H9 (cell line): ENCODE results near the gene P2RX7. TPM values are rescaled to one million over a fixed set of nuclear protein-coding genes. Genes with fewer than 3 reads are reported as not detected.

ENCODE experiments used
- DNase-seq: peaks from one replicate; pipeline ENCODE4 v3.0.0-alpha.2; 2017
- H2AFZ ChIP-seq: one replicate; pipeline ENCODE4 v1.6.1; 2013; ENCODE audit warnings: mild to moderate bottlenecking, low read length, control low read depth, moderate library complexity
- H2AK5ac ChIP-seq: 2 replicates; pipeline ENCODE4 v1.6.1; 2013; ENCODE audit warnings: low read length, control low read depth, mixed read lengths; ENCODE audit not compliant: insufficient read length
- H2BK120ac ChIP-seq: one replicate; pipeline ENCODE4 v1.6.1; 2013; ENCODE audit warnings: low read depth, mild to moderate bottlenecking, low read length, control low read depth, inconsistent platforms; ENCODE audit not compliant: poor library complexity, severe bottlenecking
- H2BK12ac ChIP-seq: 2 replicates; pipeline ENCODE4 v1.6.1; 2013; ENCODE audit warnings: low read length, control low read depth, mixed read lengths, low read depth; ENCODE audit not compliant: insufficient read length
- H2BK15ac ChIP-seq: 2 replicates; pipeline ENCODE4 v1.6.1; 2013; ENCODE audit warnings: low read depth, low read length, control low read depth
- H2BK20ac ChIP-seq: one replicate; pipeline ENCODE4 v1.6.1; 2013; ENCODE audit warnings: low read depth, mild to moderate bottlenecking, low read length, control low read depth, inconsistent platforms; ENCODE audit not compliant: poor library complexity, severe bottlenecking
- H2BK5ac ChIP-seq: 2 replicates; pipeline ENCODE4 v1.6.1; 2013; ENCODE audit warnings: low read length, control low read depth, mixed read lengths; ENCODE audit not compliant: insufficient read length
- H3K14ac ChIP-seq: 2 replicates; pipeline ENCODE4 v1.6.1; 2013; ENCODE audit warnings: low read length, control low read depth; ENCODE audit not compliant: insufficient read depth
- H3K18ac ChIP-seq: 2 replicates; pipeline ENCODE4 v1.6.1; 2013; ENCODE audit warnings: low read depth, mild to moderate bottlenecking, mixed read lengths, low read length, control low read depth; ENCODE audit not compliant: insufficient read length
- H3K23ac ChIP-seq: 2 replicates; pipeline ENCODE4 v1.6.1; 2013; ENCODE audit warnings: low read length, control low read depth, mixed read lengths, low read depth; ENCODE audit not compliant: insufficient read length
- H3K23me2 ChIP-seq: 2 replicates; pipeline ENCODE4 v1.6.1; 2013; ENCODE audit warnings: low read depth, mild to moderate bottlenecking, mixed read lengths, low read length, control low read depth; ENCODE audit not compliant: insufficient read length, poor library complexity, severe bottlenecking
- H3K27ac ChIP-seq: 2 replicates; pipeline ENCODE4 v1.5.1; 2013; ENCODE audit warnings: low read length, control low read depth, mixed read lengths, low read depth; ENCODE audit not compliant: insufficient read length
- H3K27me3 ChIP-seq: 2 replicates; pipeline ENCODE4 v1.6.1; 2013; ENCODE audit warnings: low read length, control low read depth, inconsistent platforms; ENCODE audit not compliant: insufficient read depth
- H3K4ac ChIP-seq: 2 replicates; pipeline ENCODE4 v1.6.1; 2013; ENCODE audit warnings: low read depth, mild to moderate bottlenecking, control low read depth, inconsistent platforms, low read length, moderate library complexity
- H3K4me1 ChIP-seq: 2 replicates; pipeline ENCODE4 v1.6.1; 2013; ENCODE audit warnings: low read length, control low read depth, inconsistent platforms; ENCODE audit not compliant: insufficient read depth
- H3K4me2 ChIP-seq: 2 replicates; pipeline ENCODE4 v1.6.1; 2013; ENCODE audit warnings: low read length, control low read depth, mixed read lengths; ENCODE audit not compliant: insufficient read length, insufficient read depth
- H3K56ac ChIP-seq: 2 replicates; pipeline ENCODE4 v1.6.1; 2013; ENCODE audit warnings: low read depth, mild to moderate bottlenecking, mixed read lengths, low read length, control low read depth; ENCODE audit not compliant: insufficient read length
- H3K79me1 ChIP-seq: 2 replicates; pipeline ENCODE4 v1.6.1; 2013; ENCODE audit warnings: low read depth, mild to moderate bottlenecking, moderate library complexity, low read length, control low read depth, inconsistent platforms; ENCODE audit not compliant: insufficient read depth, poor library complexity, severe bottlenecking
- H3K79me2 ChIP-seq: 2 replicates; pipeline ENCODE4 v1.6.1; 2013; ENCODE audit warnings: low read length, control low read depth, inconsistent platforms; ENCODE audit not compliant: insufficient read depth
- H3K9ac ChIP-seq: 2 replicates; pipeline ENCODE4 v1.6.1; 2013; ENCODE audit warnings: low read length, control low read depth, mixed read lengths; ENCODE audit not compliant: insufficient read length; ENCODE audit errors: extremely low read depth
- H3K9me3 ChIP-seq: one replicate; pipeline ENCODE4 v1.6.1; 2013; ENCODE audit warnings: low read depth, low read length, inconsistent platforms; ENCODE audit not compliant: control insufficient read depth
- H3T11ph ChIP-seq: one replicate; pipeline ENCODE4 v1.6.1; 2013; ENCODE audit warnings: mild to moderate bottlenecking, low read length, control low read depth, inconsistent platforms
- H4K20me1 ChIP-seq: one replicate; pipeline ENCODE4 v1.6.1; 2013; ENCODE audit not compliant: control insufficient read depth, insufficient read length, insufficient read depth
- H4K5ac ChIP-seq: 2 replicates; pipeline ENCODE4 v1.6.1; 2013; ENCODE audit warnings: low read depth, mild to moderate bottlenecking, mixed read lengths, low read length, control low read depth; ENCODE audit not compliant: insufficient read length
- H4K8ac ChIP-seq: replicated peaks from 2 replicates; pipeline ENCODE4 v1.6.1; 2013; ENCODE audit warnings: low read length, control low read depth, mixed read lengths, low read depth; ENCODE audit not compliant: insufficient read length
- H4K91ac ChIP-seq: 2 replicates; pipeline ENCODE4 v1.6.1; 2013; ENCODE audit warnings: low read depth, mild to moderate bottlenecking, moderate library complexity, mixed read lengths, low read length, control low read depth; ENCODE audit not compliant: insufficient read length
- H3K27ac Mint-ChIP-seq, 3 experiments: 2 replicates in 2 of 3; 3 replicates in 1 of 3; pipeline ENCODE4 v1.8.0; 2020 to 2021; ENCODE audit warnings: mixed read lengths in 3 of 3, mild to moderate bottlenecking in 1 of 3, moderate library complexity in 1 of 3
- H3K27me3 Mint-ChIP-seq: 2 replicates; pipeline ENCODE4 v1.8.0; 2021; ENCODE audit warnings: low read depth, mild to moderate bottlenecking, moderate library complexity, mixed read lengths
- H3K36me3 Mint-ChIP-seq, 3 experiments: 2 replicates in 2 of 3; 3 replicates in 1 of 3; pipeline ENCODE4 v1.8.0; 2020 to 2021; ENCODE audit warnings: low read depth in 3 of 3, mixed read lengths in 3 of 3; ENCODE audit not compliant: insufficient read depth in 1 of 3
- H3K4me1 Mint-ChIP-seq, 2 experiments: 2 replicates each; pipeline ENCODE4 v1.8.0; 2020; ENCODE audit warnings: mixed read lengths in 2 of 2
- H3K4me3 Mint-ChIP-seq, 2 experiments: 2 replicates in 1 of 2; 3 replicates in 1 of 2; pipeline ENCODE4 v1.8.0; 2020 to 2021; ENCODE audit warnings: mild to moderate bottlenecking in 2 of 2, mixed read lengths in 2 of 2, moderate library complexity in 1 of 2
- H3K9me3 Mint-ChIP-seq, 2 experiments: 2 replicates in 1 of 2; 3 replicates in 1 of 2; pipeline ENCODE4 v1.8.0; 2020; ENCODE audit warnings: mild to moderate bottlenecking in 2 of 2, mixed read lengths in 2 of 2, moderate library complexity in 1 of 2
- CTCF ChIP-seq: fragments of 200-600 bp; sonication (generic); conservative IDR thresholded peaks from 3 replicates; pipeline ENCODE4 v1.8.0; 2021; ENCODE audit warnings: antibody characterized with exemption, mild to moderate bottlenecking
- WGBS: extraction: QIAGEN DNeasy Blood & Tissue Kit; methylation state at CpG from one replicate; pipeline ENCODE4 v1.1.7; 2013; ENCODE audit warnings: missing lambda C conversion rate, low lambda C conversion rate, mixed read lengths; ENCODE audit not compliant: insufficient read length; ENCODE audit errors: extremely low coverage; 5-methylcytosine and 5-hydroxymethylcytosine counted together
- total RNA-seq: library from RNA; stranded (reverse); gene quantifications from 2 replicates; pipeline ENCODE4 v1.2.1, GENCODE V29; 2021

Gene P2RX7
- total RNA-seq, 1 experiment from 2014 or later: 0.09 TPM

- Histone ChIP-seq H4K91ac (no peak overlapping the region), H3K9me3 (no peaks in the 10 kb centered on the region), H3K23me2 (no peaks in the 10 kb centered on the region), H2AK5ac (no peak overlapping the region), H3K27me3 (no peaks in the 10 kb centered on the region; the same call in 1 of the 2 replicates), H2BK20ac (no peak overlapping the region), H3K79me1 (no peaks in the 10 kb centered on the region), H3K14ac (no peak overlapping the region), H2BK120ac (no peak overlapping the region), H3K18ac (no peak overlapping the region), H4K20me1 (no peaks in the 10 kb centered on the region), H3K56ac (no peak overlapping the region), H4K5ac (no peak overlapping the region), H2BK12ac (no peak overlapping the region), H2BK15ac (no peak overlapping the region), H3K9ac (no peak overlapping the region), H4K8ac (no peak overlapping the region), H2BK5ac (no peak overlapping the region), H3K4me2 (no peak overlapping the region), H3K27ac (no peak overlapping the region), H3K4me1 (no peaks in the 10 kb centered on the region), H3T11ph (no peak overlapping the region), H3K4ac (no peak overlapping the region), H3K79me2 (no peaks in the 10 kb centered on the region), H2AFZ (no peak overlapping the region), H3K23ac (no peak overlapping the region)
- Mint-ChIP-seq H3K4me3 (peak overlapping the region; percentile 74 to 79), H3K36me3 (no peaks in the 10 kb centered on the region), H3K4me1 (peaks cover 7% of the 10 kb centered on the region in 2 experiments), H3K27ac (no peak overlapping the region), H3K9me3 (no peaks in the 10 kb centered on the region; a peak in 1 of 5 replicates), H3K27me3 (peaks cover 19% of the 10 kb centered on the region)
- no CpG with 5 or more reads among the region's 15 CpGs for WGBS
- DNase-seq: no peak
- TF ChIP-seq CTCF: no peak
These were observed 76.5 kb downstream of the P2RX7 start for GRCh38 chr12:121209221-121209620.
